ENCODE measurements around the gene ASB10. TPM values are rescaled to one million over a fixed set of nuclear protein-coding genes. Genes with fewer than 3 reads are reported as not detected.

Gene ASB10
- total and polyA plus RNA-seq, 2 of the 8 experiments (the other 6 are each of a cell fraction or from before 2014, with no cell fraction given): not detected

DNA sequence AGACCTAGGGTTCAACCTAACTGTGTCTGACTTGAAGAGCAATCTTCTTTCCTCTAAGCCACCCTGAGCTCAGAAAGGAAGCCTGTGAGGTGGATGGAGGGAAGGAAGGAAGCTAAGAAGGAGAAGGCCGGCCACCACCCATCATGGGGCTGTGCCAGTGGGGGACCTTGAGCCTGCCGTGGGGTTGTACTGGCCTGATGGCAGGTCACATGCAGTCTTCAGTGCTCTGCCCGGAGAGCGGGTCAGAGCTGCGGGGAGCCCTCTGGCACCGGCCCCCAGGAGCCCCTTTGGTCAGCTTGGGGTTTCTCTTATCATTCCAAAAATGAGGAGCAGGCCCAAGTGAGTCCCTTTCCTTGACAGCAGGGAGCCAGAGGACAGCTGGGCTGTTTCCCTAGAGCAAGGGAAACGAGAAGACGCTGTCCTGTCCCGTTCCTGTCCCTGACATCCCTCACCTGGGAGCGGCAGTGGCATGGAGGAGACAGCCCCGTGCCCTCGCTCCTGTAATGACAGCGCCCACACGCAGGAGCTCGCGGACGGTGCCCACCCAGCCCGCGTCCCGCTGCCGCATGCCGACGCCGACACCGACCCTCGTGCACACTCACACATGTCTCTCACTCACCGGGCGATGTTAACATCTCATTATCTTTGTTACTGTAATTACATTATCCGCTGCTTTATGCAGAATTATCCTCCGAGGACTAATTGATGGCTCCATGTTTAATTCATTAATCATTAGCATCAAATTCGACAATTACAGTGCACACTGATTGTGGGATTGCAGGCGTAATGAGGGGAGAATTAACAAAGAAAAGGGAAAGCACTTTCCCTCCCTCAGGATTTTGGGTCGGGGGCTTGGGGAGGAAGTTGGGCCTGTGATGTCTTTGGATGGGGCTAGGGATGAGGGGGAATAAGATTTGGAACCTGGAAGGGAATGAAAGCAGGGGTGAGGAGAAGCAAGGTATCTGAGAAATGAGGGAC is 50.9 kb downstream of the ASB10 start:
- Histone ChIP-seq H2AFZ (ENCODE audit: low read length) (no peak overlapping the region), H3K4me1 (replicated peaks in 1 of 4; ENCODE audit: control insufficient read depth in 3 of 4, insufficient read depth in 4 of 4, low read length in 3 of 4) (peaks cover 7 to 26% (median 17%) of the 10 kb centered on the region in 4 experiments), H3K79me2 (ENCODE audit: control insufficient read depth in 1 of 2, insufficient read depth in 2 of 2, low read length in 2 of 2) (no peaks in the 10 kb centered on the region), H4K8ac (ENCODE audit: extremely low read depth, insufficient read depth, low read length) (no peak overlapping the region), H2BK20ac (ENCODE audit: low read length) (no peak overlapping the region), H3K18ac (ENCODE audit: extremely low read depth, low read length) (no peak overlapping the region), H3K9ac (replicated peaks in 1 of 4; ENCODE audit: extremely low read depth in 1 of 4, low read depth in 3 of 4, low read length in 3 of 4) (no peak overlapping the region), H3K4me2 (ENCODE audit: insufficient read depth in 1 of 2, low read depth in 2 of 2, low read length in 2 of 2) (no peak overlapping the region), H2AK5ac (ENCODE audit: low read depth, low read length) (no peak overlapping the region), H3K9me3 (ENCODE audit: insufficient read depth in 2 of 2, low read depth in 1 of 2, low read length in 1 of 2) (no peaks in the 10 kb centered on the region), H4K91ac (replicated peaks; ENCODE audit: insufficient read length, low read length) (no peak overlapping the region), H3K36me3 (ENCODE audit: control insufficient read depth in 2 of 4, insufficient read depth in 4 of 4, low read length in 3 of 4) (peaks cover 0 to 9% (median 3%) of the 10 kb centered on the region in 4 experiments; a peak in 5 of 8 replicates), H3K27me3 (replicated peaks in 1 of 4; ENCODE audit: control insufficient read depth in 3 of 4, extremely low read depth in 1 of 4, insufficient read depth in 3 of 4, low read length in 3 of 4) (peaks cover 0 to 1% (median 0%) of the 10 kb centered on the region in 4 experiments; a peak in 1 of 7 replicates), H3K4me3 (ENCODE audit: extremely low read depth in 1 of 4, insufficient read depth in 2 of 4, low read depth in 3 of 4, low read length in 4 of 4) (no peak overlapping the region), H3K4ac (replicated peaks; ENCODE audit: insufficient read length, low read depth, low read length) (no peak overlapping the region), H3K23ac (ENCODE audit: insufficient read length) (no peak overlapping the region), H2BK120ac (replicated peaks; ENCODE audit: low read depth, low read length) (no peak overlapping the region), H2BK12ac (ENCODE audit: low read depth, low read length) (no peak overlapping the region), H3K23me2 (ENCODE audit: low read depth, low read length) (no peaks in the 10 kb centered on the region; the same call in 1 of the 2 replicates), H2BK15ac (ENCODE audit: low read length) (no peak overlapping the region), H3K56ac (replicated peaks; ENCODE audit: insufficient read length, low read depth, low read length) (no peak overlapping the region), H4K20me1 (replicated peaks in 1 of 2; ENCODE audit: control insufficient read depth in 1 of 2, insufficient read depth in 2 of 2, low read length in 2 of 2) (peaks cover 10 to 19% of the 10 kb centered on the region in 2 experiments), H2BK5ac (ENCODE audit: low read depth, low read length) (no peak overlapping the region), H3K27ac (ENCODE audit: low read depth, low read length) (no peak overlapping the region), H3K79me1 (ENCODE audit: low read depth, low read length) (no peaks in the 10 kb centered on the region), H3K14ac (ENCODE audit: insufficient read length) (no peak overlapping the region), H4K5ac (ENCODE audit: insufficient read length, low read depth, low read length) (no peak overlapping the region)
- ChIA-PET POLR2A (ENCODE audit: partially characterized antibody) (interaction anchor here (1.3 to 1.6 kb wide), 2 partner anchors 10 to 13 kb away, joined by 4 read pairs; no protein-coding TSS in a partner anchor), CTCF (ENCODE audit: partially characterized antibody) (interaction anchor here (0.6 to 18.9 kb wide), 12 partner anchors 9 to 108 kb away, joined by 3 to 197 read pairs (median 4); no protein-coding TSS in a partner anchor)
- DNase-seq (ENCODE audit: low read depth in 1 of 2, low spot score in 2 of 2) (no peak), FAIRE-seq (no peak)
- WGBS, 2 experiments (ENCODE audit: extremely low coverage in 1 of 2, insufficient coverage in 1 of 2, insufficient read length in 1 of 2, insufficient replicate concordance in 2 of 2, low coverage in 1 of 2, low lambda C conversion rate in 2 of 2, missing lambda C conversion rate in 1 of 2): 92% methylated on average over 33 of the region's 33 CpGs; no CpG with 5 or more reads in 1 of the 2 experiments
- TF ChIP-seq RXRA (IDR thresholded peaks at IDR 0.05; ENCODE audit: insufficient read depth, low read depth, low read length) (no peak), JUN (IDR thresholded peaks at IDR 0.05; ENCODE audit: low read depth, low read length) (no peak), BCL11A (IDR thresholded peaks at IDR 0.05; ENCODE audit: low read depth in 2 of 2, low read length in 2 of 2) (no peak), RBBP5 (IDR thresholded peaks at IDR 0.05; ENCODE audit: borderline replicate concordance, low read depth, low read length) (no peak), CTCF (IDR thresholded peaks at IDR 0.05; ENCODE audit: control extremely low read depth in 1 of 3, insufficient read depth in 1 of 3, low read depth in 1 of 3, low read length in 3 of 3) (no peak), POLR2A (IDR thresholded peaks at IDR 0.05; ENCODE audit: control extremely low read depth in 1 of 2, low read depth in 2 of 2, low read length in 2 of 2) (no peak), TAF7 (optimal IDR thresholded peaks at IDR 0.05; ENCODE audit: borderline replicate concordance, low read depth, low read length) (no peak)
